ENCODE results near the gene SLC39A11. TPM values are rescaled to one million over a fixed set of nuclear protein-coding genes. Genes with fewer than 3 reads are reported as not detected.
"Not testable (repeated sequence)": the region's sequence is repeated elsewhere in the genome, so short reads cannot be mapped to it uniquely, and the experiment has no call there.

Gene SLC39A11
- total and polyA plus RNA-seq, 8 donors = 13.6 to 49.0 (median 17.5) TPM

DNA sequence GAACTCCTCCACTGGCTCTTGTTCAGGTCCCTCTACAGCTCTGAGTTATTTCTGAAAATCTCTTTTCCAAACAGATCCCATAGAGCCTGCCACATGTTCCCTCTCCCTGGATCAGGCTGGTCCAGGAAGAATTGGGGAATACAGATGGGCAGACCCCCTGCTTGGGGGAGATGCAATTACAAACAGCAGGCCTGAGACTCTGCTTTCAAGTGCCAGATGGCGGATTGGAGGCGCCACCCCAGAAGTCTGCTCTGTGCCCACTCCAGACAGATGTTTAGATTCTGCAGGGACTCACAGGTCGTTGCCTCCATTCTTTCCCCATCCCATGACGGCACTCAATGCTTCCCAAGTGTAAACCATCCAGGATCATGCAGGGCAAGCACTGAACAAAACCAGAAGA is 316.6 kb downstream of the SLC39A11 start:
- Histone ChIP-seq H3K9me3 (no peaks in the 10 kb centered on the region), H3K4me3 (no peak overlapping the region), H3K27me3 (no peaks in the 10 kb centered on the region), H3K27ac (no peak overlapping the region), H3K4me1 (no peaks in the 10 kb centered on the region), H3K36me3 (peaks cover 0 to 13% of the 10 kb centered on the region in 2 donors)
- TF ChIP-seq, protein P1, sequence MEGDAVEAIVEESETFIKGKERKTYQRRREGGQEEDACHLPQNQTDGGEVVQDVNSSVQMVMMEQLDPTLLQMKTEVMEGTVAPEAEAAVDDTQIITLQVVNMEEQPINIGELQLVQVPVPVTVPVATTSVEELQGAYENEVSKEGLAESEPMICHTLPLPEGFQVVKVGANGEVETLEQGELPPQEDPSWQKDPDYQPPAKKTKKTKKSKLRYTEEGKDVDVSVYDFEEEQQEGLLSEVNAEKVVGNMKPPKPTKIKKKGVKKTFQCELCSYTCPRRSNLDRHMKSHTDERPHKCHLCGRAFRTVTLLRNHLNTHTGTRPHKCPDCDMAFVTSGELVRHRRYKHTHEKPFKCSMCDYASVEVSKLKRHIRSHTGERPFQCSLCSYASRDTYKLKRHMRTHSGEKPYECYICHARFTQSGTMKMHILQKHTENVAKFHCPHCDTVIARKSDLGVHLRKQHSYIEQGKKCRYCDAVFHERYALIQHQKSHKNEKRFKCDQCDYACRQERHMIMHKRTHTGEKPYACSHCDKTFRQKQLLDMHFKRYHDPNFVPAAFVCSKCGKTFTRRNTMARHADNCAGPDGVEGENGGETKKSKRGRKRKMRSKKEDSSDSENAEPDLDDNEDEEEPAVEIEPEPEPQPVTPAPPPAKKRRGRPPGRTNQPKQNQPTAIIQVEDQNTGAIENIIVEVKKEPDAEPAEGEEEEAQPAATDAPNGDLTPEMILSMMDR (IDR thresholded peaks at IDR 0.05) = no peak
- intact Hi-C loops (cut with DNase I) = no loop called here
- ATAC-seq = no peak
- no peak for DNase-seq

DNA sequence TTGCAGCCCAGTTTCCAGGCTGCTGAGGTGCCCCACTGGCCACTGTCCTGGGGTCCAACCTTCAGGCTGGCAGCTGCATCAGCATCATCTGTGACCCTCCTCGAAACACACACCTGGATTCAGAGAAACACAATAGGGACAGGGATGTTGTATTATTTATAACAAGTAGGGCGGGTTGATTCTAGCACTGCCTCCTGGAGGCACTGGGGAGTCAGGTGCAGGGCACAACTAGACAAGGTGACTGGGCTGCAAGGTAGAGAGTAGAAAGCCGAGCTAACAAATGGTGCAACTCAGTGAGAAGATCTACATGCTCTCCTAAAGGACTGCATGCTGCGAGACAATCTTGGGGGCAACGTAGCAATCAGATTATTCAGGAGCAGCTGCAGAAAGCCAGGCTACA is 317.3 kb downstream of the SLC39A11 start:
- DNase-seq (no peak), ATAC-seq (no peak)
- H3K4me1 ChIP-seq = no peaks in the 10 kb centered on the region
- H3K36me3 ChIP-seq = peaks cover 0 to 19% of the 10 kb centered on the region in 2 donors
- no peaks in the 10 kb centered on the region for H3K9me3 ChIP-seq
- TF ChIP-seq, protein P1 (IDR thresholded peaks at IDR 0.05) = no peak
- intact Hi-C loops (cut with DNase I) = no loop called here
- no peak overlapping the region for H3K27ac ChIP-seq
- H3K4me3 ChIP-seq = no peak overlapping the region
- no peaks in the 10 kb centered on the region for H3K27me3 ChIP-seq

DNA sequence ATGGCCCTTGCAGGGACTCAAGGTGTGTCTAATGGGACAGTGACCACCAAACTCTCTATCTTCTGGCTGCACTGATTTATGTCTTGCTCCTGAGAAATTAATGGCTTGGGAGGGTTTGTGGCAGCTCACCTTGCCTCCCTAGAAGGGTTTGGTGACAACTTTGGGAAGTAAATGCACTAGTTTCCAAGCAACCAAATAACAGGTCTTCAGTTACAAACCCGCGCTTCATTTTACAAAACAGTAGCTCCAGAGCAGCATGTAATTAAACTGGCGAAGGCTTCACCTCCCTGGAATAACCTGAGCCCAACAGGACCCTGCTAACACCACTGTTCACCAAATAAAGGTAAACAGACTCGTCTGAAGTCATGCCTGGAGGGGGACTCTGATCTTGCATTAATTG is 318.3 kb downstream of the SLC39A11 start:
- intact Hi-C loops (cut with DNase I) = no loop called here
- H3K4me1 ChIP-seq = no peaks in the 10 kb centered on the region
- ATAC-seq = no peak
- TF ChIP-seq, protein P1 (IDR thresholded peaks at IDR 0.05) = no peak
- DNase-seq = no peak
- H3K9me3 ChIP-seq = peaks cover 0 to 2% of the 10 kb centered on the region in 2 donors
- H3K4me3 ChIP-seq = no peak overlapping the region
- H3K36me3 ChIP-seq = peaks cover 0 to 25% of the 10 kb centered on the region in 2 donors
- H3K27me3 ChIP-seq = no peaks in the 10 kb centered on the region
- no peak overlapping the region for H3K27ac ChIP-seq

DNA sequence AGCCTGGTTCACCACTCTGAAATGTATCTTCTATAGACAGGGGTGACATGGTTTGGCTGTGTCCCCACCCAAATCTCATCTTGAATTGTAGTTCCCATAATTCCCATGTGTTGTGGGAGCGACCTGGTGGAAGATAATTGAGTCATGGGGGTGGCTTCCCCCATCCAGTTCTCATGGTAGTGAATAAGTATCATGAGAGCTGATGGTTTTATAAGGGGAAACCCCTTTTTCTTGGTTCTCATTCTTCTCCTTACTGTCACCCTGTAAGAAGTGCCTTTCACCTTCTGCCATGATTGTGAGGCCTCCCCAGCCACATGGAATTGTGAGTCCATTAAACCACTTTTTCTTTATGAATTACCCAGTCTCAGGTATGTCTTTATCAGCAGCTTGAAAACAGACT is 319.3 kb downstream of the SLC39A11 start:
- DNase-seq; H3K27me3 ChIP-seq; H3K4me1 ChIP-seq; H3K4me3 ChIP-seq; intact Hi-C loops (cut with DNase I); H3K27ac ChIP-seq; H3K9me3 ChIP-seq; ATAC-seq: not testable (repeated sequence)
- H3K36me3 ChIP-seq = peaks cover 0 to 25% of the 10 kb centered on the region in 2 donors

DNA sequence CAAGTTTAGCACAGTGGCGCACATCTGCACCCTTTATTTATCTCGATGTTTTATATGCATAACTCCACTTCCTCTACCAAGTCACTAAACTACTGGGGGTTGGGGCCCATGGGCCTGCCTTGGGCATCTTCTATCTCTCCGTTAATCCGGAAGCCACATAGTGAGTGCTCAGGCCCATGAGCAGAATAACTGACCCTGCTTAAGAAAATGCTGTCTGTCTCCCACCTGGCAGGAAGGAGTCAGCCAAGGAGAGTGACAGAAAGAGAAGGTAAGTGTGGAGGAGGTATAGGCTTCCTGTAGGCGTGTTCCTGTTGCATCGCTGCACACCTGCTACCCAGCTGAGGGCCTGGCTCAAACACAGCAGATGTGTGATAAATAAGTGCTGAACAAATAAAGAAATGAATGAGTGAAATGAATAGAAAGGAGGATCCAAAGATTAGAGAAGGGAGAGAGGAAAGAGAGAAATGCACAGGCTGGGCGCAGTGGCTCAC is 320.1 kb downstream of the SLC39A11 start:
- intact Hi-C loops (cut with DNase I) = no loop called here
- Histone ChIP-seq H3K36me3 (peaks cover 0 to 28% of the 10 kb centered on the region in 2 donors), H3K27me3 (no peaks in the 10 kb centered on the region), H3K4me3 (no peak overlapping the region), H3K4me1 (no peaks in the 10 kb centered on the region), H3K27ac (no peak overlapping the region), H3K9me3 (peaks cover 0 to 2% of the 10 kb centered on the region in 2 donors)
- TF ChIP-seq, protein P1 (IDR thresholded peaks at IDR 0.05) = no peak
- no peak for DNase-seq
- ATAC-seq = no peak

DNA sequence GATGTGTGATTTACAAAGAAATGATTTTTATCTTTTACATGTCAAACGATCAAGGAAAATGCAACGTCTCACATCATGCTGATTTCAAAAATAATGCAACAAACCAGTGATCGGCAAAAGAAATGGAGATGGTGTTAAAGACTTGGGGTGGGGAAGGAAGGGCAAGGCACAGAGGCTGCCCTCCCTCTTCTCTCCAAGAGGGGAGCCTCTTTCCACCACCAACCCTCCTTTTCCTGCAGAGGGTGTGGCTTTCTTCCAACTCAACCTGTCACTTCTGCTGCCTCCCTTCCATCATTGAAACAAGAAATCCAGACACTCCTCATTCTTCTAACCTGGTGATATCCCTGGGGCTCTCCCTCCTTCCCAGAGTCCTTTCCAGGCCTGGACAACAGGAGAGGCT is 320.8 kb downstream of the SLC39A11 start:
- no peak for DNase-seq
- Histone ChIP-seq H3K27me3 (no peaks in the 10 kb centered on the region), H3K4me3 (no peak overlapping the region), H3K9me3 (peaks cover 0 to 2% of the 10 kb centered on the region in 2 donors), H3K36me3 (peaks cover 0 to 28% of the 10 kb centered on the region in 2 donors), H3K27ac (no peak overlapping the region), H3K4me1 (no peaks in the 10 kb centered on the region)
- TF ChIP-seq, protein P1 (IDR thresholded peaks at IDR 0.05) = no peak
- no peak for ATAC-seq
- intact Hi-C loops (cut with DNase I) = no loop called here
